NCI-H748 (cell line): ENCODE data around the gene CD300C.
A peak's percentile ranks its signal among the peaks of the same experiment; 100 is the strongest.
"Not testable (repeated sequence)": the region's sequence is repeated elsewhere in the genome, so short reads cannot be mapped to it uniquely, and the experiment has no call there.

Experiments
- DNase-seq: peaks from one replicate; lab custom pipeline; 2025; ENCODE audit not compliant: unreplicated experiment; lab: John Stamatoyannopoulos, UW

Gene CD300C

DNA sequence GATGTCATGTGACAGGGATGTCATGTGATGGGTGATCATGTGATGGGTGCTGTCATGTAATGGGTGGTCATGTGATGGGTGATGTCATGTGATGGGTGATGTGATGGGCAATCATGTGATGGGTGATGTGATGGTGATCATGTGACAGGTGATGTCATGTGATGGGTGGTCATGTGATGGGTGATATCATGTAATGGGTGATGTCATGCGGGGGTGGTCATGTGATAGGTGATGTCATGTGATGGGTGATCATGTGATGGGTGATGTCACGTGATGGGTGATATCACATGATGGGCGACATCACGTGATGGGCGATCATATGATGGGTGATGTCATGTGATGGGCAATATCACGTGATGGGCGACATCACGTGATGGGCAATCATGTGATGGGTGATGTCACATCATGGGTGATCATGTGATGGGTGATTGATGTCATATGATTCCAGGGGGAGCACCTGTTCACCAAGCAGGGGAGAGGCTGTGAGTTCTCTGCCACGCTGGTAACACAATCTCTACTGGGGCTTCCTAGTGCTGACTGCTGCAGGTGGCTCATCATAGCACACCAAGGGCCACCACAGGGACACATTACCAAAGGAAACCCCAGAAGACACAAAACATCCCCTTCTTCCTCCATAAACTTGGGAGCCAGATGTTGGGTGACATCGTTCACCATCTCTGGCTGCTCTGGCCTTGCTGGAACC lies 31.1 kb downstream of the CD300C start:
- DNase-seq, result no peak

DNA sequence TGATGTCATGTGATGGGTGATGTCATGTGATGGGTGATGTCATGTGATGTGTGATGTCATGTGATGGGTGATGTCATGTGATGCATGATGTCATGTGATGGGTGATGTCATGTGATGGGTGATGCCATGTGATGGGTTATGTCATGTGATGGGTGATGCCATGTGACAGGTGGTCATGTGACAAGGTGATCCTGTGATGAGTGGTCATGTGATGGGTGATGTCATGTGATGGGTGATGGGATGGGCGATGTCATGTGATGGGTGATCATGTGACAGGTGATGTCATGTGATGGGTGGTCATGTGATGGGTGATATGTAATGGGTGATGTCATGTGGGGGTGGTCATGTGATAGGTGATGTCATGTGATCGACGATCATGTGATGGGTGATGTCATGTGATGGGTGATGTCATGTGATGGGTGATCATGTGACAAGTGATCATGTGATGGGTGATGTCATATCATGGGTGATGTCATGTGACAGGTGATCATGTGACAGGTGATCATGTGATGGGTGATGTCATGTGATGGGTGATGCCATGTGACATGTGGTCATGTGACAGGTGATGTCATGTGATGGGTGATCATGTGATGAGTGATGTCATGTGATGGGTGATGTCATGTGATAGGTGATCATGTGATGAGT lies 31.8 kb downstream of the CD300C start:
- DNase-seq, result no peak

DNA sequence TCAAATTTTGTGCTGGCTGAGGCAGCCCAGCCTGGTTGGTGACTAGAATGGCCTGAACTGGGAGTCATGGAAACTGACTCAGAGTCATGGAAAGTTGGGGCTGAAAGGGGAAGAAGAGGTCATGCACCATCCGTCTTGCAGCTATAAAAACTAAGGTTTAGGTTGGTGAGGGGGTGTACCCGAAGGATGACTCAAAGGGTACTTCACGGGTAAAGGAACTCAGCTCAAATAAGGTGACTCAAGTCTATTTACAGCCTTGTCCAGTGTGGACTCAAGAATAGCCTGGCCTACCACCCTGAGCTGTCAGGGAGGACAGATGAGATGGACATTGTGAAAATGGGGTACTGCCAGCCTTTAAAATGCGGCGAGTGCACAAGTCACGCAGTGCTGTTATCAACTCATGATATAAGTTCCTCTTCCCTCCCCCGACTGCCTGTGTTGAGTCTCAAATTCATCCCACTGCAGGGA lies 33.3 kb downstream of the CD300C start:
- DNase-seq, result no peak

GRCh38 chr17:74512036-74512435 lies 33.9 kb downstream of the CD300C start:
- DNase-seq, result no peak

GRCh38 chr17:74508156-74508555 lies 37.8 kb downstream of the CD300C start:
- no peak for DNase-seq

DNA sequence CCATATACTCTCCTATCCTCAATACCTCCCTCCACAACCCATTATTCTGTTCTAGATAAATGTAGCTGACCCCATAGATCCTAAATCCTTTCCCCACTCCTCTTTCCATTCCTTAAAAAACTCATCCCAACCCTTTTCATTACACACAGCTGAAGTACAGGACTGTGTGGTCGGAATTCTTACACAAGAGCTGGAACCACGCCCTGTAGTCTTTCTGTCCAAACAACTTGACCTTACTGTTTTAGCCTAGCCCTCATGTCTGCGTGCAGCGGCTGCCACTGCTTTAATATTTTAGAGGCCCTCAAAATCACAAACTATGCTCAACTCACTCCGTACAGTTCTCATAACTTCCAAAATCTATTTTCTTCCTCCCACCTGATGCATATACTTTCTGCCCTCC lies 42.0 kb downstream of the CD300C start:
- not testable (repeated sequence) for DNase-seq

- no peak for DNase-seq
Measured at GRCh38 chr17:74502861-74503260, 43.1 kb downstream of the CD300C start.

- no peak for DNase-seq
Measured at GRCh38 chr17:74499992-74500391, 45.9 kb downstream of the CD300C start.

GRCh38 chr17:74497471-74497870 lies 48.4 kb downstream of the CD300C start:
- DNase-seq, result no peak

- DNase-seq, result peak; percentile 39
Measured at GRCh38 chr17:74493331-74493833, 52.5 kb downstream of the CD300C start.

- DNase-seq, result no peak
Measured at GRCh38 chr17:74491626-74492025, 54.3 kb downstream of the CD300C start.
